GM12878 (cell line): Measurements from ENCODE around the gene PRKCE.

Experiments used
- CTCF ChIP-seq, 3 experiments: IDR thresholded peaks in 2 of 3; conservative IDR thresholded peaks in 1 of 3; 2 replicates each; pipeline ENCODE4 v1.5.1; 2011; ENCODE audit warnings: low read depth in 3 of 3, low read length in 3 of 3, mild to moderate bottlenecking in 3 of 3, control low read depth in 2 of 3, moderate library complexity in 2 of 3, inconsistent platforms in 1 of 3, mixed read lengths in 1 of 3; ENCODE audit not compliant: control insufficient read depth in 2 of 3, insufficient read depth in 1 of 3; ENCODE audit errors: extremely low read depth in 1 of 3
- HDAC6 ChIP-seq: fragments of 200-600 bp; sonication (generic); IDR thresholded peaks from one replicate; pipeline ENCODE4 v1.8.0; 2017; ENCODE audit warnings: antibody characterized with exemption; ENCODE audit not compliant: unreplicated experiment
- NFYB ChIP-seq: IDR thresholded peaks from 2 replicates; pipeline ENCODE4 v1.6.1; 2011; ENCODE audit warnings: low read depth, mild to moderate bottlenecking, low read length, improper control_type of control experiment, moderate library complexity; ENCODE audit not compliant: insufficient read depth
- TAF1 ChIP-seq: IDR thresholded peaks from 2 replicates; pipeline ENCODE4 v1.6.1; 2011; ENCODE audit warnings: mild to moderate bottlenecking, low read depth, low read length, borderline replicate concordance

- TF ChIP-seq TAF1: no peak
- TF ChIP-seq NFYB: no peak
- no peak for TF ChIP-seq CTCF (IDR thresholded peaks at IDR 0.05 in 2 of 3, conservative IDR thresholded peaks at IDR 0.05 in 1 of 3; ENCODE audit: control insufficient read depth in 2 of 3, extremely low read depth in 1 of 3, insufficient read depth in 1 of 3, low read depth in 3 of 3, low read length in 3 of 3)
- no peak for TF ChIP-seq HDAC6
Observed at GRCh38 chr2:45631955-45632354, 19.5 kb upstream of the PRKCE start.
